B cell (primary cell): ENCODE results near the gene TRIM15. TPM values are rescaled to one million over a fixed set of nuclear protein-coding genes. Genes with fewer than 3 reads are reported as not detected.
"Not testable (repeated sequence)": the region's sequence is repeated elsewhere in the genome, so short reads cannot be mapped to it uniquely, and the experiment has no call there.

Experiments used
- ATAC-seq: fragments of 200-7000 bp; cut with Tn5 transposase; one replicate; pipeline ENCODE4 v1.10.0; 2021; ENCODE audit warnings: low read depth, mild to moderate bottlenecking, moderate number of reproducible peaks, moderate library complexity
- CTCF ChIA-PET: fragments of 350-600 bp; sonication (Branson Sonifier 250); formaldehyde crosslinking; loops from one replicate; lab custom pipeline; 2021; ENCODE audit warnings: antibody characterized with exemption, inconsistent platforms; lab: Charles Lee
- POLR2A ChIA-PET: fragments of 350-600 bp; sonication (Branson Sonifier 250); formaldehyde crosslinking; loops from one replicate; lab custom pipeline; 2021; ENCODE audit warnings: antibody characterized with exemption; lab: Charles Lee
- DNase-seq: peaks from one replicate; pipeline ENCODE4 v3.0.0; 2013
- H2AFZ ChIP-seq: 2 replicates; pipeline ENCODE4 v1.6.1; 2012; ENCODE audit warnings: mild to moderate bottlenecking, low read depth, low read length; ENCODE audit not compliant: insufficient read depth, poor library complexity, severe bottlenecking
- H3K27ac ChIP-seq, 2 donors: 1 replicate in 1 of 2; 2 replicates in 1 of 2; pipeline ENCODE4 v1.5.1; 2012 to 2013; ENCODE audit warnings: low read length in 2 of 2, mild to moderate bottlenecking in 2 of 2, moderate library complexity in 1 of 2
- H3K27me3 ChIP-seq, 4 experiments: fragments of 200-600 bp in 1 of 4; sonication (generic) in 1 of 4; replicated peaks in 1 of 4; 1 replicate in 2 of 4; 2 replicates in 2 of 4; pipeline versions ENCODE4 v1.6.1 to v1.7.0; 2013 to 2016; ENCODE audit warnings: low read length in 3 of 4, mild to moderate bottlenecking in 2 of 4, mixed read lengths in 1 of 4, moderate library complexity in 1 of 4; ENCODE audit not compliant: insufficient read depth in 4 of 4, control insufficient read depth in 3 of 4; ENCODE audit errors: control extremely low read depth in 1 of 4
- H3K36me3 ChIP-seq, 2 experiments: replicated peaks in 1 of 2; 1 replicate in 1 of 2; 2 replicates in 1 of 2; pipeline versions ENCODE4 v1.6.1 to v1.7.1; 2013; ENCODE audit warnings: low read length in 1 of 2; ENCODE audit not compliant: insufficient read depth in 2 of 2, control insufficient read depth in 1 of 2; ENCODE audit errors: control extremely low read depth in 1 of 2, extremely low read depth in 1 of 2
- H3K4me1 ChIP-seq, 2 donors: fragments of 200-600 bp in 1 of 2; sonication (generic) in 1 of 2; 1 replicate in 1 of 2; 2 replicates in 1 of 2; pipeline versions ENCODE4 v1.5.1 to v1.6.1; 2013 to 2017; ENCODE audit warnings: low read length in 2 of 2; ENCODE audit not compliant: control insufficient read depth in 2 of 2, insufficient read depth in 2 of 2
- H3K4me2 ChIP-seq: replicated peaks from 2 replicates; pipeline ENCODE3; 2012; ENCODE audit warnings: mild to moderate bottlenecking, low read depth, low read length; ENCODE audit not compliant: poor library complexity, severe bottlenecking
- H3K4me3 ChIP-seq, 5 experiments: fragments of 200-600 bp in 1 of 5; sonication (generic) in 1 of 5; 1 replicate in 3 of 5; 2 replicates in 2 of 5; pipeline versions ENCODE4 v1.5.1 to v1.7.0; 2011 to 2016; ENCODE audit warnings: low read length in 4 of 5, mild to moderate bottlenecking in 4 of 5, low read depth in 2 of 5, control low read depth in 1 of 5, moderate library complexity in 1 of 5; ENCODE audit not compliant: insufficient read depth in 1 of 5; ENCODE audit errors: control extremely low read depth in 1 of 5, extremely low read depth in 1 of 5
- H3K79me2 ChIP-seq: fragments of 200-600 bp; sonication (generic); one replicate; pipeline ENCODE4 v1.6.0; 2016; ENCODE audit warnings: low read length; ENCODE audit not compliant: control insufficient read depth, insufficient read depth
- H3K9ac ChIP-seq: fragments of 200-600 bp; sonication (generic); 2 replicates; pipeline ENCODE4 v1.6.1; 2017; ENCODE audit warnings: mild to moderate bottlenecking, low read length, moderate library complexity
- H3K9me3 ChIP-seq, 3 donors: one replicate each; pipeline versions ENCODE4 v1.6.1 to v1.7.1; 2013; ENCODE audit warnings: low read length in 2 of 3; ENCODE audit not compliant: control insufficient read depth in 2 of 3, insufficient read depth in 1 of 3; ENCODE audit errors: control extremely low read depth in 1 of 3
- H4K20me1 ChIP-seq: 2 replicates; pipeline ENCODE4 v1.6.0; 2012; ENCODE audit warnings: mild to moderate bottlenecking, low read length; ENCODE audit not compliant: insufficient read depth, control insufficient read depth, poor library complexity, severe bottlenecking
- H3K27ac Mint-ChIP-seq: one replicate; pipeline ENCODE4 v1.8.0; 2021; ENCODE audit warnings: mixed read lengths
- H3K27me3 Mint-ChIP-seq: one replicate; pipeline ENCODE4 v1.8.0; 2021; ENCODE audit warnings: mixed read lengths
- H3K4me1 Mint-ChIP-seq: one replicate; pipeline ENCODE4 v1.8.0; 2021; ENCODE audit warnings: mixed read lengths
- H3K4me3 Mint-ChIP-seq: one replicate; pipeline ENCODE4 v1.8.0; 2021; ENCODE audit warnings: mixed read lengths
- H3K9me3 Mint-ChIP-seq: one replicate; pipeline ENCODE4 v1.8.0; 2022; ENCODE audit warnings: mixed read lengths; ENCODE audit not compliant: insufficient read depth
- EZH2 ChIP-seq: IDR thresholded peaks from 2 replicates; pipeline ENCODE4 v1.6.1; 2012; ENCODE audit warnings: borderline replicate concordance, low read depth, mild to moderate bottlenecking, moderate library complexity, low read length; ENCODE audit not compliant: insufficient read depth, poor library complexity, severe bottlenecking
- WGBS: methylation state at CpG from one replicate; pipeline ENCODE4 v1.1.5; 2013; ENCODE audit warnings: missing lambda C conversion rate; ENCODE audit not compliant: insufficient coverage; 5-methylcytosine and 5-hydroxymethylcytosine counted together
- intact Hi-C: fragments of 100-400 bp; cut with micrococcal nuclease; formaldehyde crosslinking; loops from one replicate; pipeline ENCODE4 v1.10.0; 2022
- polyA plus RNA-seq: library from polyadenylated mRNA; depleted of rRNA; stranded (reverse); fragments of >200 nt; gene quantifications from 2 replicates; pipeline ENCODE4 v1.2.3, GENCODE V29; 2012
- total RNA-seq, 2 donors: library from RNA; stranded (reverse); fragments of 120-200 nt in 1 of 2; gene quantifications; 1 replicate in 1 of 2; 2 replicates in 1 of 2; pipeline versions ENCODE4 v1.2.3 to v1.2.4, GENCODE V29; 2013 to 2022
- TF ChIP-seq, protein P1 (sequence below): fragments of 200-600 bp; IDR thresholded peaks from one replicate; pipeline ENCODE4 v1.8.0; 2022; ENCODE audit warnings: antibody characterized with exemption, mild to moderate bottlenecking

TRIM15 gene
- total and polyA plus RNA-seq, 2 donors (not counting 1 experiment from before 2014, with no cell fraction given): not detected

DNA sequence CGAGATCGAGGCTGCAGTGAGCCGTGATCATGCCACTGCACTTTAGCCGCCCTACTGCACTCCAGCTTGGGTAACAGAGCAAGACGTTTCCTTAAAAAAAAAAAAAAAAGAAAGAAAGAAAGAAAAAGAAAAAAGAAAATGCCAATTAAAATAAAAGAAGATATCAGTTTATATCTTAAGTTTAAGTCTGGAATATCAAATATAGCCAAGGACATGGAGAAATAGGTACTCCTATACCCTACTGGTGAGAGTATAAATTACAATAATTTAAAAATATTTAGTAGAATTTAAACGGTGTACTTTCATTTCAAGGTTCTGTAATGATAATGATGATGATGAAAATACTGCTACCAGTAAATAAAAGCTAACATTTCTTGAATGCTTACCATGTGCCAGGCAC is 46.6 kb upstream of the TRIM15 start:
- Histone ChIP-seq H3K4me3 (no peak overlapping the region), H3K36me3 (no peaks in the 10 kb centered on the region), H2AFZ (no peak overlapping the region), H3K4me1 (peaks cover 0 to 7% of the 10 kb centered on the region in 2 donors), H3K27me3 (peaks cover 0 to 9% (median 5%) of the 10 kb centered on the region in 4 experiments), H3K4me2 (no peak overlapping the region), H3K9ac (no peak overlapping the region), H3K79me2 (no peaks in the 10 kb centered on the region), H3K27ac (no peak overlapping the region), H4K20me1 (no peaks in the 10 kb centered on the region), H3K9me3 (no peaks in the 10 kb centered on the region)
- intact Hi-C loops: no loop called here
- DNase-seq (no peak), ATAC-seq (no peak)
- ChIA-PET POLR2A (interaction anchor here (0.7 kb wide), 1 partner anchor 501 kb away, joined by 3 read pairs; the partner anchor contains the start of gene MRPS18B), CTCF (interaction anchor here (1.1 kb wide), 1 partner anchor 15 kb away, joined by 8 read pairs; no protein-coding TSS in a partner anchor)
- 94% methylated on average over 3 of the region's 6 CpGs for WGBS
- Mint-ChIP-seq H3K4me1 (no peaks in the 10 kb centered on the region), H3K27me3 (peaks cover 50% of the 10 kb centered on the region), H3K27ac (no peak overlapping the region), H3K4me3 (no peak overlapping the region), H3K9me3 (no peaks in the 10 kb centered on the region)
- TF ChIP-seq, protein P1, sequence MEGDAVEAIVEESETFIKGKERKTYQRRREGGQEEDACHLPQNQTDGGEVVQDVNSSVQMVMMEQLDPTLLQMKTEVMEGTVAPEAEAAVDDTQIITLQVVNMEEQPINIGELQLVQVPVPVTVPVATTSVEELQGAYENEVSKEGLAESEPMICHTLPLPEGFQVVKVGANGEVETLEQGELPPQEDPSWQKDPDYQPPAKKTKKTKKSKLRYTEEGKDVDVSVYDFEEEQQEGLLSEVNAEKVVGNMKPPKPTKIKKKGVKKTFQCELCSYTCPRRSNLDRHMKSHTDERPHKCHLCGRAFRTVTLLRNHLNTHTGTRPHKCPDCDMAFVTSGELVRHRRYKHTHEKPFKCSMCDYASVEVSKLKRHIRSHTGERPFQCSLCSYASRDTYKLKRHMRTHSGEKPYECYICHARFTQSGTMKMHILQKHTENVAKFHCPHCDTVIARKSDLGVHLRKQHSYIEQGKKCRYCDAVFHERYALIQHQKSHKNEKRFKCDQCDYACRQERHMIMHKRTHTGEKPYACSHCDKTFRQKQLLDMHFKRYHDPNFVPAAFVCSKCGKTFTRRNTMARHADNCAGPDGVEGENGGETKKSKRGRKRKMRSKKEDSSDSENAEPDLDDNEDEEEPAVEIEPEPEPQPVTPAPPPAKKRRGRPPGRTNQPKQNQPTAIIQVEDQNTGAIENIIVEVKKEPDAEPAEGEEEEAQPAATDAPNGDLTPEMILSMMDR: peak; percentile 66
- TF ChIP-seq EZH2: no peak

DNA sequence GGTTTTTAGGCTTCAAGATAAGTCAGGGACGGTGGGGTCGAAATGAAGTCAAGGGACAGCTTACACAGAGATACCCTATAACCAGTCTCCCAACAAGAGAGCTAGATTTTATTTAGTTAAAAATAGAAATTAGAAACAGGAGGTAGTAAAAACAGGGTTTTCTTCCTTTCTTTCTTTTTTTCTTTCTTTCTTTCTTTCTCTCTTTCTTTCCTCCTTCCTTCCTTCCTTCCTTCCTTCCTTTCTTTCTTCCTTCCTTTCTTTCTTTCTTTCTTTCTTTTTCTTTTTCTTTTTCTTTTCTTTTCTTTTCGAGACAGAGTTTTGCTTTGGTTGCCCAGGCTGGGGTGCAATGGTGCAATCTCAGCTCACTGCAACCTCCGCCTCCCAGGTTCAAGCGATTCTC is 44.7 kb upstream of the TRIM15 start:
- H3K79me2 ChIP-seq, H3K36me3 ChIP-seq, intact Hi-C loops, H3K9me3 Mint-ChIP-seq, H3K4me2 ChIP-seq, H3K27ac ChIP-seq, H3K4me3 Mint-ChIP-seq, H3K9ac ChIP-seq, ATAC-seq, H2AFZ ChIP-seq, POLR2A ChIA-PET, H3K27ac Mint-ChIP-seq, H3K4me1 ChIP-seq, H4K20me1 ChIP-seq, H3K9me3 ChIP-seq, H3K4me1 Mint-ChIP-seq, DNase-seq, H3K4me3 ChIP-seq: not testable (repeated sequence)
- H3K27me3 ChIP-seq: peaks cover 0 to 11% (median 3%) of the 10 kb centered on the region in 4 experiments
- H3K27me3 Mint-ChIP-seq: peaks cover 41% of the 10 kb centered on the region
- CTCF ChIA-PET: interaction anchor here (0.5 to 1.3 kb wide), 2 partner anchors 13 to 702 kb away, joined by 4 read pairs; no protein-coding TSS in a partner anchor
- 93% methylated on average over 3 of the region's 5 CpGs for WGBS
